HFFc6 (cell line): Measurements from ENCODE around the gene P2RY2. TPM values are rescaled to one million over a fixed set of nuclear protein-coding genes. Genes with fewer than 3 reads are reported as not detected.
"Not testable (repeated sequence)": the region's sequence is repeated elsewhere in the genome, so short reads cannot be mapped to it uniquely, and the experiment has no call there.

Experiments used
- DNase-seq: peaks from one replicate; pipeline ENCODE4 v3.0.0-alpha.2; 2018
- H3K27ac Mint-ChIP-seq: 2 replicates; pipeline ENCODE4 v1.8.0; 2020; ENCODE audit warnings: mild to moderate bottlenecking, mixed read lengths
- H3K27me3 Mint-ChIP-seq: 2 replicates; pipeline ENCODE4 v1.8.0; 2021; ENCODE audit warnings: mild to moderate bottlenecking, moderate library complexity, mixed read lengths; ENCODE audit not compliant: insufficient read depth
- H3K36me3 Mint-ChIP-seq: 2 replicates; pipeline ENCODE4 v1.8.0; 2021; ENCODE audit warnings: low read depth, mixed read lengths
- H3K4me1 Mint-ChIP-seq: 2 replicates; pipeline ENCODE4 v1.8.0; 2020; ENCODE audit warnings: low read depth, mixed read lengths
- H3K4me3 Mint-ChIP-seq: 2 replicates; pipeline ENCODE4 v1.8.0; 2020; ENCODE audit warnings: mild to moderate bottlenecking, moderate library complexity, mixed read lengths
- H3K9me3 Mint-ChIP-seq: 2 replicates; pipeline ENCODE4 v1.8.0; 2020; ENCODE audit warnings: mild to moderate bottlenecking, mixed read lengths
- CTCF ChIP-seq: fragments of 200-600 bp; sonication (generic); IDR thresholded peaks from 2 replicates; pipeline ENCODE4 v1.5.0; 2021; ENCODE audit warnings: antibody characterized with exemption, mild to moderate bottlenecking
- total RNA-seq, 6 experiments: library from RNA; stranded (reverse); fragmentation: NEBNext Ultra II Directional; extraction: Animal tissue kit (Norgen Biotek cat#: 25700); gene quantifications; 2 replicates in 1 of 6; 3 replicates in 5 of 6; pipeline ENCODE4 v1.2.3, GENCODE V29; 2021

P2RY2 gene
- total RNA-seq, 6 experiments from 2014 or later, result 0.08 to 0.20 (median 0.16) TPM; not detected in 1

- TF ChIP-seq CTCF, result no peak
- no peaks in the 10 kb centered on the region for H3K9me3 Mint-ChIP-seq
- peaks cover 8% of the 10 kb centered on the region for H3K27me3 Mint-ChIP-seq
- H3K27ac Mint-ChIP-seq, result peak within 1 kb of the TSS; percentile 52
- H3K4me3 Mint-ChIP-seq, result peak within 1 kb of the TSS; percentile 30; the same call in 1 of the 2 replicates
- peak; percentile 68 for DNase-seq
- H3K36me3 Mint-ChIP-seq, result no peaks in the 10 kb centered on the region
- H3K4me1 Mint-ChIP-seq, result peaks cover 17% of the 10 kb centered on the region
Measured at GRCh38 chr11:73271936-73272679, 54.0 kb downstream of the P2RY2 start, which contains the start of gene P2RY6. Gene P2RY6, plus strand, starts transcription at chr11:73272338. Its CDS starts 24,181 bp downstream, at chr11:73296519.

- Mint-ChIP-seq H3K4me3 (no peak overlapping the region), H3K4me1 (peaks cover 17% of the 10 kb centered on the region), H3K9me3 (no peaks in the 10 kb centered on the region), H3K27ac (no peak overlapping the region), H3K36me3 (no peaks in the 10 kb centered on the region), H3K27me3 (peaks cover 4% of the 10 kb centered on the region; the same call in 1 of the 2 replicates)
- no peak for DNase-seq
- no peak for TF ChIP-seq CTCF
Measured at GRCh38 chr11:73272680-73273038, 54.6 kb downstream of the P2RY2 start.

- H3K27ac Mint-ChIP-seq, result no peak overlapping the region
Measured at GRCh38 chr11:73273222-73273895, 55.3 kb downstream of the P2RY2 start.

GRCh38 chr11:73274191-73274590 lies 56.1 kb downstream of the P2RY2 start:
- H3K27me3 Mint-ChIP-seq, H3K27ac Mint-ChIP-seq, H3K4me3 Mint-ChIP-seq, H3K9me3 Mint-ChIP-seq, H3K36me3 Mint-ChIP-seq, DNase-seq: not testable (repeated sequence)
- H3K4me1 Mint-ChIP-seq, result peaks cover 17% of the 10 kb centered on the region

More at GRCh38 chr11:73273222-73273895, 55.3 kb downstream of the P2RY2 start:
- no peak overlapping the region for H3K4me3 Mint-ChIP-seq
- no peak for TF ChIP-seq CTCF
- H3K4me1 Mint-ChIP-seq, result peaks cover 17% of the 10 kb centered on the region
- H3K9me3 Mint-ChIP-seq, result no peaks in the 10 kb centered on the region
- H3K27me3 Mint-ChIP-seq, result peaks cover 4% of the 10 kb centered on the region; the same call in 1 of the 2 replicates
- no peak for DNase-seq
- H3K36me3 Mint-ChIP-seq, result no peaks in the 10 kb centered on the region

GRCh38 chr11:73274722-73275380 lies 56.8 kb downstream of the P2RY2 start:
- H3K36me3 Mint-ChIP-seq, result no peaks in the 10 kb centered on the region
- peaks cover 4% of the 10 kb centered on the region; the same call in 1 of the 2 replicates for H3K27me3 Mint-ChIP-seq
- no peak overlapping the region for H3K27ac Mint-ChIP-seq
- DNase-seq, result no peak
- peaks cover 17% of the 10 kb centered on the region for H3K4me1 Mint-ChIP-seq
- no peak for TF ChIP-seq CTCF
- no peak overlapping the region for H3K4me3 Mint-ChIP-seq
- no peaks in the 10 kb centered on the region for H3K9me3 Mint-ChIP-seq
